HCT116 (cell line): Measurements from ENCODE around the gene SELENOK. TPM values are rescaled to one million over a fixed set of nuclear protein-coding genes. Genes with fewer than 3 reads are reported as not detected.

Experiments used
- ATAC-seq: fragments of 200-7000 bp; cut with Tn5 transposase; 2 replicates; pipeline ENCODE4 v1.9.1; 2020; ENCODE audit warnings: mild to moderate bottlenecking, moderate library complexity
- BruUV-seq: library from RNA; stranded (reverse); fragments of 400-500 nt; replicated peaks from 2 replicates; lab custom pipeline; 2021; lab: Mats Ljungman, UMichigan
- CTCF ChIA-PET: fragments of 300-600 bp; sonication (Branson Sonifier 250); formaldehyde crosslinking; loops from one replicate; lab custom pipeline; 2021; ENCODE audit warnings: antibody characterized with exemption; lab: Charles Lee
- POLR2A ChIA-PET: fragments of 300-600, 350-600 bp; sonication (Branson Sonifier 250); formaldehyde crosslinking; loops from one replicate; lab custom pipeline; 2021; ENCODE audit warnings: antibody characterized with exemption; lab: Charles Lee
- RAD21 ChIA-PET, 2 experiments: fragments of 300-600 bp; sonication (Branson Sonifier 250); formaldehyde crosslinking; loops; one replicate each; lab custom pipeline; 2023; ENCODE audit warnings: low total read pairs in 2 of 2; ENCODE audit not compliant: uncharacterized antibody in 2 of 2, unreplicated experiment in 2 of 2, low non-redundant PET in 1 of 2; lab: Charles Lee
- DNase-seq: peaks from one replicate; pipeline ENCODE4 v3.0.0-alpha.2; 2010; ENCODE audit warnings: low read depth, low spot score
- H2AFZ ChIP-seq: fragments of 200-600 bp; shearing (Covaris generic), sonication (generic); 2 replicates; pipeline ENCODE4 v1.6.1; 2017; ENCODE audit warnings: low read depth, mixed run types, mixed read lengths, antibody characterized with exemption, low read length; ENCODE audit not compliant: poor library complexity, severe bottlenecking
- H3K27ac ChIP-seq: 2 replicates; pipeline ENCODE4 v1.5.1; 2012; ENCODE audit warnings: low read depth, low read length
- H3K27me3 ChIP-seq: fragments of 200-600 bp; sonication (generic); 2 replicates; pipeline ENCODE4 v1.6.1; 2016; ENCODE audit warnings: mixed run types, low read length, mixed read lengths; ENCODE audit not compliant: insufficient read depth
- H3K36me3 ChIP-seq, 2 experiments: fragments of 200-500 bp in 1 of 2; fragments of 200-600 bp in 1 of 2; sonication (Bioruptor generic) in 1 of 2; sonication (generic) in 1 of 2; 2 replicates each; pipeline versions ENCODE4 v1.5.1 to v1.6.1; 2014 to 2016; ENCODE audit warnings: low read length in 2 of 2, inconsistent platforms in 1 of 2, mixed read lengths in 1 of 2, mixed run types in 1 of 2; ENCODE audit not compliant: insufficient read depth in 2 of 2, control insufficient read depth in 1 of 2
- H3K4me1 ChIP-seq, 2 experiments: fragments of 200-600 bp in 1 of 2; sonication (generic) in 1 of 2; 2 replicates each; pipeline versions ENCODE4 v1.5.1 to v1.6.1; 2012 to 2017; ENCODE audit warnings: low read length in 2 of 2, inconsistent platforms in 1 of 2, mild to moderate bottlenecking in 1 of 2, mixed read lengths in 1 of 2, mixed run types in 1 of 2, moderate library complexity in 1 of 2; ENCODE audit not compliant: insufficient read depth in 2 of 2, control insufficient read depth in 1 of 2
- H3K4me2 ChIP-seq: fragments of 200-600 bp; sonication (generic); 2 replicates; pipeline ENCODE4 v1.6.1; 2017; ENCODE audit warnings: mixed run types, low read length, mixed read lengths
- H3K4me3 ChIP-seq, 2 experiments: fragments of 200-600 bp in 1 of 2; sonication (generic) in 1 of 2; replicated peaks in 1 of 2; 2 replicates each; pipeline ENCODE4 v1.5.1; 2011 to 2016; ENCODE audit warnings: low read length in 2 of 2, control low read depth in 1 of 2, low read depth in 1 of 2, mild to moderate bottlenecking in 1 of 2, mixed read lengths in 1 of 2, mixed run types in 1 of 2
- H3K79me2 ChIP-seq: fragments of 200-600 bp; sonication (generic); 2 replicates; pipeline ENCODE4 v1.6.1; 2017; ENCODE audit warnings: mild to moderate bottlenecking, mixed run types, low read length, moderate library complexity, mixed read lengths; ENCODE audit not compliant: insufficient read depth
- H3K9ac ChIP-seq: fragments of 200-600 bp; sonication (generic); 2 replicates; pipeline ENCODE4 v1.6.1; 2016; ENCODE audit warnings: low read length, mixed read lengths
- H3K9me2 ChIP-seq: fragments of 200-600 bp; sonication (generic), shearing (Covaris generic); 2 replicates; pipeline ENCODE4 v1.6.1; 2017; ENCODE audit warnings: mixed run types, mild to moderate bottlenecking, moderate library complexity; ENCODE audit not compliant: insufficient read depth
- H3K9me3 ChIP-seq, 2 experiments: fragments of 200-500 bp in 1 of 2; fragments of 200-600 bp in 1 of 2; sonication (Bioruptor generic) in 1 of 2; sonication (generic) in 1 of 2; 2 replicates each; pipeline ENCODE4 v1.6.1; 2014 to 2017; ENCODE audit warnings: low read length in 2 of 2, mixed read lengths in 2 of 2, inconsistent platforms in 1 of 2, low read depth in 1 of 2, mild to moderate bottlenecking in 1 of 2, mixed run types in 1 of 2, moderate library complexity in 1 of 2; ENCODE audit not compliant: control insufficient read depth in 1 of 2, insufficient read depth in 1 of 2
- H4K20me1 ChIP-seq: fragments of 200-600 bp; sonication (generic), shearing (Covaris generic); 2 replicates; pipeline ENCODE4 v1.6.1; 2017; ENCODE audit warnings: mixed run types, mild to moderate bottlenecking, moderate library complexity; ENCODE audit not compliant: insufficient read depth
- CEBPB ChIP-seq: IDR thresholded peaks from 2 replicates; pipeline ENCODE4 v1.6.1; 2012; ENCODE audit warnings: low read depth
- EGR1 ChIP-seq: IDR thresholded peaks from 2 replicates; pipeline ENCODE4 v1.6.1; 2012; ENCODE audit warnings: low read depth
- FOSL1 ChIP-seq: IDR thresholded peaks from 2 replicates; pipeline ENCODE4 v1.6.1; 2012; ENCODE audit warnings: low read depth
- POLR2A ChIP-seq: IDR thresholded peaks from 2 replicates; pipeline ENCODE4 v1.7.0; 2011; ENCODE audit warnings: borderline replicate concordance; ENCODE audit not compliant: insufficient read depth, insufficient read length; ENCODE audit errors: extremely low read depth
- POLR2AphosphoS5 ChIP-seq: IDR thresholded peaks from 2 replicates; pipeline ENCODE4 v1.6.1; 2011; ENCODE audit warnings: mild to moderate bottlenecking, low read depth, low read length, moderate library complexity
- SIN3A ChIP-seq: IDR thresholded peaks from 2 replicates; pipeline ENCODE4 v1.6.1; 2012; ENCODE audit warnings: low read depth
- ZNF274 ChIP-seq: fragments of 200-500 bp; sonication (Bioruptor generic); IDR thresholded peaks from 2 replicates; pipeline ENCODE4 v1.6.1; 2014; ENCODE audit warnings: mild to moderate bottlenecking, low read depth, low read length, inconsistent platforms
- intact Hi-C: fragments of 100-400 bp; cut with micrococcal nuclease; formaldehyde crosslinking; loops from 2 replicates; pipeline ENCODE4 v1.10.0; 2022
- total RNA-seq: library from RNA; stranded (reverse); gene quantifications from one replicate; pipeline ENCODE4 v1.2.1, GENCODE V29; 2021; ENCODE audit not compliant: unreplicated experiment
- TF ChIP-seq, protein P1 (sequence below): IDR thresholded peaks from 2 replicates; pipeline ENCODE4 v1.6.1; 2012
- TF ChIP-seq, protein P2 (sequence below), 3 experiments: fragments of 200-600 bp in 1 of 3; sonication (generic) in 1 of 3; IDR thresholded peaks in 2 of 3; conservative IDR thresholded peaks in 1 of 3; 2 replicates each; pipeline ENCODE4 v1.5.1; 2012 to 2017; ENCODE audit warnings: low read depth in 2 of 3, low read length in 2 of 3, antibody characterized with exemption in 1 of 3, borderline replicate concordance in 1 of 3, control low read depth in 1 of 3, mild to moderate bottlenecking in 1 of 3, mixed read lengths in 1 of 3, mixed run types in 1 of 3, moderate library complexity in 1 of 3; ENCODE audit not compliant: insufficient read depth in 1 of 3
- TF ChIP-seq, protein P3 (sequence below): IDR thresholded peaks from 2 replicates; pipeline ENCODE4 v1.6.1; 2012; ENCODE audit warnings: low read depth
- TF ChIP-seq, protein P4 (sequence below): IDR thresholded peaks from 2 replicates; pipeline ENCODE4 v1.6.1; 2011; ENCODE audit warnings: mild to moderate bottlenecking, low read length, moderate library complexity; ENCODE audit not compliant: insufficient replicate concordance; ENCODE audit errors: extremely low read depth

SELENOK gene
- total RNA-seq, 1 experiment from 2014 or later = 35.1 TPM

DNA sequence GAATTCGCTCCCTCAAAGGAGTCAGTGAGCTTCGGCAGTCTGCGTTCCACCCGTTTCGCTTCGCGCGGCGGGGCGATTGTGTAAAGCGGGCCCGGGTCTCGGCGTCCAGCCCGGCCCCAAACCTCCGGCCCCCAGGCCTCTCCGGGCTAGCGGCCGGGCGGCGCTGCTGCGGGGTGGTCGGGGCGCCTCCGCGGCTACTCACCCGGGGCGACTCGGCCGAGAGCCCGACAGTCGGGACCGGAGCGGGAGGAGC, 45.9 kb downstream of the SELENOK start (continued):
- no peak for TF ChIP-seq EGR1
- no peak for TF ChIP-seq CEBPB
- TF ChIP-seq, protein P1, sequence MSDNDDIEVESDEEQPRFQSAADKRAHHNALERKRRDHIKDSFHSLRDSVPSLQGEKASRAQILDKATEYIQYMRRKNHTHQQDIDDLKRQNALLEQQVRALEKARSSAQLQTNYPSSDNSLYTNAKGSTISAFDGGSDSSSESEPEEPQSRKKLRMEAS = no peak

DNA sequence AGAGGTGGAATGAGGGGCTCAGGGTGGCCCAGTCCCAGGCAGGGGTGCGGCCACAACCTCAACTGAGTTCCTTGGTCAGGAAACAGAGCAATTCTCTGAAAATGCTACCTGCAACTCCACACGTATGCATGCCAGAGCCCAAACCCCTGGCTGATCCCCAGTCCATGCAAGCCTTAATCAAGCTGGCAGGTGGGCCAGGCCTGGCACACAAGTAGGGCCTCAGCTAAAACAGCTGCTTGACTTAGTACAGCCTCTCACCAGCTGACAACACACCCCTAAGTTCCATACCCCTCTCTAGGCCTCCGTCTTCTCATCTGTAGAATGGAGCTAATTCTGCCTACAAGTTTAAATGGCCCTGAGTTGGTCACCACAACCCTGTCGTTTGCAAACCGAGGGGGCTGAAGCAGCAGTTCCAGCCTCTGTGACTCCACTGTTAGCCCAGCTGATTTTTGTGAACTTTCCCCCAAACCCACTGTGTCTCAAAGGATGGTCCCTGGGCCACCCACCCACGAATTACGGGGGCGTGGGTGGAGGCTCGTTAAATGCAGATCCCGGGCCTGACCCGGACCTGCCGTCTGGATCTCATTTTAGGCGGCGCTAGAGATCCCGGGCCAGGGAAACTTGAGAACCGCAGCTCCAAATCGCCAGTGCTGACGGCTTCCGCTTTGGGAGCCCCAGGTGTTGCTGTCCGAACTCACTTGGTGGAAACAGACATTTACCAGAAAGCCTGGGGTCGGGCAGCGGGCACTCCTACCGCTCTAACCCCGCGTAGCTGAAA, 46.4 kb downstream of the SELENOK start:
- Histone ChIP-seq H3K79me2 (peaks cover 6% of the 10 kb centered on the region; the same call in 1 of the 2 replicates), H3K4me3 (peak overlapping the region; percentile 45 to 72), H3K27me3 (no peaks in the 10 kb centered on the region), H3K9me3 (no peaks in the 10 kb centered on the region), H3K4me1 (peaks cover 39 to 51% of the 10 kb centered on the region in 2 experiments), H4K20me1 (no peaks in the 10 kb centered on the region), H3K4me2 (peak overlapping the region; percentile 87), H3K36me3 (no peaks in the 10 kb centered on the region), H3K27ac (peak overlapping the region; percentile 83), H3K9ac (peak overlapping the region; percentile 83), H2AFZ (peak overlapping the region; percentile 56), H3K9me2 (no peaks in the 10 kb centered on the region)
- TF ChIP-seq, protein P2, sequence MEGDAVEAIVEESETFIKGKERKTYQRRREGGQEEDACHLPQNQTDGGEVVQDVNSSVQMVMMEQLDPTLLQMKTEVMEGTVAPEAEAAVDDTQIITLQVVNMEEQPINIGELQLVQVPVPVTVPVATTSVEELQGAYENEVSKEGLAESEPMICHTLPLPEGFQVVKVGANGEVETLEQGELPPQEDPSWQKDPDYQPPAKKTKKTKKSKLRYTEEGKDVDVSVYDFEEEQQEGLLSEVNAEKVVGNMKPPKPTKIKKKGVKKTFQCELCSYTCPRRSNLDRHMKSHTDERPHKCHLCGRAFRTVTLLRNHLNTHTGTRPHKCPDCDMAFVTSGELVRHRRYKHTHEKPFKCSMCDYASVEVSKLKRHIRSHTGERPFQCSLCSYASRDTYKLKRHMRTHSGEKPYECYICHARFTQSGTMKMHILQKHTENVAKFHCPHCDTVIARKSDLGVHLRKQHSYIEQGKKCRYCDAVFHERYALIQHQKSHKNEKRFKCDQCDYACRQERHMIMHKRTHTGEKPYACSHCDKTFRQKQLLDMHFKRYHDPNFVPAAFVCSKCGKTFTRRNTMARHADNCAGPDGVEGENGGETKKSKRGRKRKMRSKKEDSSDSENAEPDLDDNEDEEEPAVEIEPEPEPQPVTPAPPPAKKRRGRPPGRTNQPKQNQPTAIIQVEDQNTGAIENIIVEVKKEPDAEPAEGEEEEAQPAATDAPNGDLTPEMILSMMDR (IDR thresholded peaks at IDR 0.05 in 2 of 3, conservative IDR thresholded peaks at IDR 0.05 in 1 of 3; ENCODE audit: borderline replicate concordance in 1 of 3, insufficient read depth in 1 of 3, low read depth in 2 of 3, low read length in 2 of 3) = peak in 2 of 3 experiments; percentile 44 to 59; a peak in 4 of 6 replicates
- TF ChIP-seq, protein P3, sequence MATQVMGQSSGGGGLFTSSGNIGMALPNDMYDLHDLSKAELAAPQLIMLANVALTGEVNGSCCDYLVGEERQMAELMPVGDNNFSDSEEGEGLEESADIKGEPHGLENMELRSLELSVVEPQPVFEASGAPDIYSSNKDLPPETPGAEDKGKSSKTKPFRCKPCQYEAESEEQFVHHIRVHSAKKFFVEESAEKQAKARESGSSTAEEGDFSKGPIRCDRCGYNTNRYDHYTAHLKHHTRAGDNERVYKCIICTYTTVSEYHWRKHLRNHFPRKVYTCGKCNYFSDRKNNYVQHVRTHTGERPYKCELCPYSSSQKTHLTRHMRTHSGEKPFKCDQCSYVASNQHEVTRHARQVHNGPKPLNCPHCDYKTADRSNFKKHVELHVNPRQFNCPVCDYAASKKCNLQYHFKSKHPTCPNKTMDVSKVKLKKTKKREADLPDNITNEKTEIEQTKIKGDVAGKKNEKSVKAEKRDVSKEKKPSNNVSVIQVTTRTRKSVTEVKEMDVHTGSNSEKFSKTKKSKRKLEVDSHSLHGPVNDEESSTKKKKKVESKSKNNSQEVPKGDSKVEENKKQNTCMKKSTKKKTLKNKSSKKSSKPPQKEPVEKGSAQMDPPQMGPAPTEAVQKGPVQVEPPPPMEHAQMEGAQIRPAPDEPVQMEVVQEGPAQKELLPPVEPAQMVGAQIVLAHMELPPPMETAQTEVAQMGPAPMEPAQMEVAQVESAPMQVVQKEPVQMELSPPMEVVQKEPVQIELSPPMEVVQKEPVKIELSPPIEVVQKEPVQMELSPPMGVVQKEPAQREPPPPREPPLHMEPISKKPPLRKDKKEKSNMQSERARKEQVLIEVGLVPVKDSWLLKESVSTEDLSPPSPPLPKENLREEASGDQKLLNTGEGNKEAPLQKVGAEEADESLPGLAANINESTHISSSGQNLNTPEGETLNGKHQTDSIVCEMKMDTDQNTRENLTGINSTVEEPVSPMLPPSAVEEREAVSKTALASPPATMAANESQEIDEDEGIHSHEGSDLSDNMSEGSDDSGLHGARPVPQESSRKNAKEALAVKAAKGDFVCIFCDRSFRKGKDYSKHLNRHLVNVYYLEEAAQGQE = no peak
- TF ChIP-seq SIN3A (no peak), POLR2AphosphoS5 (peak; percentile 51), FOSL1 (no peak), EGR1 (peak; percentile 92), ZNF274 (no peak), POLR2A (no peak)
- TF ChIP-seq, protein P4, sequence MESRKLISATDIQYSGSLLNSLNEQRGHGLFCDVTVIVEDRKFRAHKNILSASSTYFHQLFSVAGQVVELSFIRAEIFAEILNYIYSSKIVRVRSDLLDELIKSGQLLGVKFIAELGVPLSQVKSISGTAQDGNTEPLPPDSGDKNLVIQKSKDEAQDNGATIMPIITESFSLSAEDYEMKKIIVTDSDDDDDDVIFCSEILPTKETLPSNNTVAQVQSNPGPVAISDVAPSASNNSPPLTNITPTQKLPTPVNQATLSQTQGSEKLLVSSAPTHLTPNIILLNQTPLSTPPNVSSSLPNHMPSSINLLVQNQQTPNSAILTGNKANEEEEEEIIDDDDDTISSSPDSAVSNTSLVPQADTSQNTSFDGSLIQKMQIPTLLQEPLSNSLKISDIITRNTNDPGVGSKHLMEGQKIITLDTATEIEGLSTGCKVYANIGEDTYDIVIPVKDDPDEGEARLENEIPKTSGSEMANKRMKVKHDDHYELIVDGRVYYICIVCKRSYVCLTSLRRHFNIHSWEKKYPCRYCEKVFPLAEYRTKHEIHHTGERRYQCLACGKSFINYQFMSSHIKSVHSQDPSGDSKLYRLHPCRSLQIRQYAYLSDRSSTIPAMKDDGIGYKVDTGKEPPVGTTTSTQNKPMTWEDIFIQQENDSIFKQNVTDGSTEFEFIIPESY = no peak
- CTCF ChIA-PET = no interaction called here
- RAD21 ChIA-PET = no interaction called here
- intact Hi-C loops = no loop called here
- BruUV-seq = TSS peak; percentile 52
- ATAC-seq (peak; percentile 66), DNase-seq (peak; percentile 49)
- POLR2A ChIA-PET = interaction anchor here (1.0 to 1.7 kb wide), 2 partner anchors 16 to 47 kb away, joined by 4 read pairs; partner anchors contain the start of gene SELENOK
